Ishikawa (cell line): ENCODE measurements around the gene ZNF599.

Source experiments
- CEBPB ChIP-seq: IDR thresholded peaks from 2 replicates; pipeline ENCODE4 v1.6.1; 2012
- CREB1 ChIP-seq: IDR thresholded peaks from 2 replicates; pipeline ENCODE4 v1.6.1; 2012; ENCODE audit warnings: low read depth
- EGR1 ChIP-seq: IDR thresholded peaks from 2 replicates; pipeline ENCODE4 v1.6.1; 2012
- EP300 ChIP-seq: IDR thresholded peaks from 2 replicates; pipeline ENCODE4 v1.6.1; 2012; ENCODE audit warnings: borderline replicate concordance
- FOXM1 ChIP-seq: IDR thresholded peaks from 2 replicates; pipeline ENCODE4 v1.6.1; 2012; ENCODE audit warnings: low read depth, borderline replicate concordance
- NFIC ChIP-seq: IDR thresholded peaks from 2 replicates; pipeline ENCODE4 v1.6.1; 2012
- RAD21 ChIP-seq: IDR thresholded peaks from 2 replicates; pipeline ENCODE4 v1.6.1; 2012; ENCODE audit warnings: low read depth
- TAF1 ChIP-seq: IDR thresholded peaks from 2 replicates; pipeline ENCODE4 v1.6.1; 2012; ENCODE audit warnings: low read depth, mild to moderate bottlenecking
- TCF12 ChIP-seq: IDR thresholded peaks from 2 replicates; pipeline ENCODE4 v1.6.1; 2012; ENCODE audit warnings: low read depth
- TEAD4 ChIP-seq: IDR thresholded peaks from 2 replicates; pipeline ENCODE4 v1.6.1; 2012
- YY1 ChIP-seq: IDR thresholded peaks from 2 replicates; pipeline ENCODE4 v1.6.1; 2012; ENCODE audit warnings: low read depth
- ZBTB7A ChIP-seq: IDR thresholded peaks from 2 replicates; pipeline ENCODE4 v1.6.1; 2012; ENCODE audit warnings: low read depth
- TF ChIP-seq, protein P1 (sequence below): IDR thresholded peaks from 2 replicates; pipeline ENCODE4 v1.6.1; 2012; ENCODE audit warnings: low read depth, mild to moderate bottlenecking
- TF ChIP-seq, protein P2 (sequence below): IDR thresholded peaks from 2 replicates; pipeline ENCODE4 v1.6.1; 2012
- TF ChIP-seq, protein P3 (sequence below): IDR thresholded peaks from 2 replicates; pipeline ENCODE4 v1.6.1; 2012

Gene ZNF599

DNA sequence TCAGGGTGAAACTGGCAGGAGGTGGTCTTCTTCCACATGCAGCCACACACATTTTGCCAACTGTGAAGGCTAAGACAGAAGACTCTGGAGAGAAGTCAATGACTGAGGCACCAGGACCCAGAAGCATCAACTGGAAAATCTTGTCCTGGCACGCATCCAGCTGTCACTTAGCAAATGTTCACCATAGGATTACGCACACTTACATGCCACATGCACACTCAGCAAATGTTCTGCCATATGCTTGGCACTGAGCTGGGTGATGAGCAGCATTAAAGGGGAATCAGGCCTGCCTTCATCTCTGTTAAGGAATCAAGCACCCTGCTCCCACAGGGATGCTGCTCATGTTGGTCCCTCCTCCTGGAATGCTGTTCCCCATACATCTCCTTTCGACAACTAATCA lies 5.1 kb downstream of the ZNF599 start:
- TF ChIP-seq CREB1 = no peak

DNA sequence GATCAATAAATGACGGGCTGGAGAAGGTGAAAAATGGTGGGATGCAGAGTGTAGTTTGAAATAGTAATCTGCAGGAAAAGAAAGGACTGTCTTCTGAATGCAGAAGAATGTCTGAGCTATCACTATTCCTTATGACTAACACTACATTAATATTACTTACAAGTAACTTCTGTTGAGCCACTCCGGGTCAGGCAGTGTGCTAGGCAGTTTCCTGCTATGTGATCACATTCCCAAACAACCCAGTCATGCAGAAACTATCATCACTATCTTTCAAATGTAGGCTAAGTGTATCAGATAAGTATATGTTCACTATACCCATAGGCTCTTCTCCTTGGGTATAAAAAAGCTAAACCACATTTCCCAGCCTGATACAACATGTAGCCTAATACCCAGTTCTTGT lies 6.6 kb downstream of the ZNF599 start:
- TF ChIP-seq ZBTB7A (no peak), NFIC (no peak), CREB1 (no peak), FOXM1 (no peak), RAD21 (no peak), CEBPB (no peak), YY1 (no peak), TAF1 (no peak), EP300 (no peak), TEAD4 (no peak), EGR1 (no peak), TCF12 (no peak)
- TF ChIP-seq, protein P1, sequence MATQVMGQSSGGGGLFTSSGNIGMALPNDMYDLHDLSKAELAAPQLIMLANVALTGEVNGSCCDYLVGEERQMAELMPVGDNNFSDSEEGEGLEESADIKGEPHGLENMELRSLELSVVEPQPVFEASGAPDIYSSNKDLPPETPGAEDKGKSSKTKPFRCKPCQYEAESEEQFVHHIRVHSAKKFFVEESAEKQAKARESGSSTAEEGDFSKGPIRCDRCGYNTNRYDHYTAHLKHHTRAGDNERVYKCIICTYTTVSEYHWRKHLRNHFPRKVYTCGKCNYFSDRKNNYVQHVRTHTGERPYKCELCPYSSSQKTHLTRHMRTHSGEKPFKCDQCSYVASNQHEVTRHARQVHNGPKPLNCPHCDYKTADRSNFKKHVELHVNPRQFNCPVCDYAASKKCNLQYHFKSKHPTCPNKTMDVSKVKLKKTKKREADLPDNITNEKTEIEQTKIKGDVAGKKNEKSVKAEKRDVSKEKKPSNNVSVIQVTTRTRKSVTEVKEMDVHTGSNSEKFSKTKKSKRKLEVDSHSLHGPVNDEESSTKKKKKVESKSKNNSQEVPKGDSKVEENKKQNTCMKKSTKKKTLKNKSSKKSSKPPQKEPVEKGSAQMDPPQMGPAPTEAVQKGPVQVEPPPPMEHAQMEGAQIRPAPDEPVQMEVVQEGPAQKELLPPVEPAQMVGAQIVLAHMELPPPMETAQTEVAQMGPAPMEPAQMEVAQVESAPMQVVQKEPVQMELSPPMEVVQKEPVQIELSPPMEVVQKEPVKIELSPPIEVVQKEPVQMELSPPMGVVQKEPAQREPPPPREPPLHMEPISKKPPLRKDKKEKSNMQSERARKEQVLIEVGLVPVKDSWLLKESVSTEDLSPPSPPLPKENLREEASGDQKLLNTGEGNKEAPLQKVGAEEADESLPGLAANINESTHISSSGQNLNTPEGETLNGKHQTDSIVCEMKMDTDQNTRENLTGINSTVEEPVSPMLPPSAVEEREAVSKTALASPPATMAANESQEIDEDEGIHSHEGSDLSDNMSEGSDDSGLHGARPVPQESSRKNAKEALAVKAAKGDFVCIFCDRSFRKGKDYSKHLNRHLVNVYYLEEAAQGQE = no peak
- TF ChIP-seq, protein P2, sequence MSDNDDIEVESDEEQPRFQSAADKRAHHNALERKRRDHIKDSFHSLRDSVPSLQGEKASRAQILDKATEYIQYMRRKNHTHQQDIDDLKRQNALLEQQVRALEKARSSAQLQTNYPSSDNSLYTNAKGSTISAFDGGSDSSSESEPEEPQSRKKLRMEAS = no peak
- TF ChIP-seq, protein P3, sequence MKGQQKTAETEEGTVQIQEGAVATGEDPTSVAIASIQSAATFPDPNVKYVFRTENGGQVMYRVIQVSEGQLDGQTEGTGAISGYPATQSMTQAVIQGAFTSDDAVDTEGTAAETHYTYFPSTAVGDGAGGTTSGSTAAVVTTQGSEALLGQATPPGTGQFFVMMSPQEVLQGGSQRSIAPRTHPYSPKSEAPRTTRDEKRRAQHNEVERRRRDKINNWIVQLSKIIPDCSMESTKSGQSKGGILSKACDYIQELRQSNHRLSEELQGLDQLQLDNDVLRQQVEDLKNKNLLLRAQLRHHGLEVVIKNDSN = no peak

DNA sequence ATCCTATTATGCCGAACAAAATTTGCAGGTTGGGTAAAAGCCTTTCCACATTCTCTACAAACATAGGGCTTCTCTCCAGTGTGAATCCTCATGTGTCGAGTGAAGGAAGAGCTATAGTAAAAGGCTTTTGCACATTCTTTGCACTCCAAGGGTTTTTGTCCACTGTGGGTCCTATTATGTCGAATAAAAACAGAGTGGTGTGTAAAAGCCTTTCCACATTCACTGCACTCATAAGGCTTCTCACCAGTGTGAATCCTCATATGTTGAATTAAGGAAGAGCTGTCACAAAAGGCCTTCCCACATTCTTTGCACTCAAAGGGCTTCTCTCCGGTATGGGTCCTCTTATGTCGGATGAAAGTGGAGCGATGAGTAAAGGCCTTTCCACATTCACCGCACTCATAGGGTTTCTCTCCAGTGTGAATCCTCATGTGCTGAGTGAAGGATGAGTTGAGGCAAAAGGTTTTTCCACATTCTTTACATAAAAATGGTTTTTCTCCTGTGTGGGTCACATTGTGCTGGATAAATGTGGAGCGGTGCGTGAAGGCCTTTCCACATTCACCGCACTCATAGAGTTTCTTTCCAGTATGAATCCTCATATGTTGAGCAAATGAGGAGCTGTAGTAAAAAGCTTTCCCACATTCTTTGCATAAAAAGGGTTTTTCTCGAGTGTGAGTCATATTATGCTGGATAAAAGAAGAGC lies 13.6 kb downstream of the ZNF599 start:
- TF ChIP-seq TCF12 = no peak
- TF ChIP-seq EP300 = no peak
- TF ChIP-seq YY1 = no peak
- no peak for TF ChIP-seq FOXM1
- TF ChIP-seq, protein P1 = no peak
- TF ChIP-seq, protein P3 = no peak
- TF ChIP-seq NFIC = no peak
- TF ChIP-seq TEAD4 = no peak
- TF ChIP-seq TAF1 = no peak
- TF ChIP-seq CREB1 = no peak
- TF ChIP-seq, protein P2 = no peak
- TF ChIP-seq EGR1 = no peak
- no peak for TF ChIP-seq CEBPB
- TF ChIP-seq RAD21 = no peak
- TF ChIP-seq ZBTB7A = no peak

DNA sequence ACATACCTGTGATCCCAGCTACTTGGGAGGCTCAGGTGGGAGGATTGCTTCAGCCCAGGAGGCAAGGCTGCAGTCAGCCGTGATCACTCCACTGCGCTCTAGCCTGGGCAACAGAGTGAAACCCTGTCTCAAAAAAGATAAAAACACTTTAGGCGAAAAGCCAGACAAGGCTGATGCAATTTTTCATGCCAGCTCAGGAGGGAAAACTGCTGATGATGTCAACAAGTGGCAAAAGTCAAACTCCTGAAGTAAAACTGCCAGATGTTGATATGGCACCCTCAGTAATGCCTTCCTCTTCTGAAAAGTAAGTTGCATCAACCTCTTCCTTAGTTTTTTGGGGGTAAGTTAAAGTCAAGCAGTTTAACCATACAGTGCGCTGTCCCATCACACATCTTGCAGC lies 15.6 kb downstream of the ZNF599 start:
- no peak for TF ChIP-seq CEBPB

DNA sequence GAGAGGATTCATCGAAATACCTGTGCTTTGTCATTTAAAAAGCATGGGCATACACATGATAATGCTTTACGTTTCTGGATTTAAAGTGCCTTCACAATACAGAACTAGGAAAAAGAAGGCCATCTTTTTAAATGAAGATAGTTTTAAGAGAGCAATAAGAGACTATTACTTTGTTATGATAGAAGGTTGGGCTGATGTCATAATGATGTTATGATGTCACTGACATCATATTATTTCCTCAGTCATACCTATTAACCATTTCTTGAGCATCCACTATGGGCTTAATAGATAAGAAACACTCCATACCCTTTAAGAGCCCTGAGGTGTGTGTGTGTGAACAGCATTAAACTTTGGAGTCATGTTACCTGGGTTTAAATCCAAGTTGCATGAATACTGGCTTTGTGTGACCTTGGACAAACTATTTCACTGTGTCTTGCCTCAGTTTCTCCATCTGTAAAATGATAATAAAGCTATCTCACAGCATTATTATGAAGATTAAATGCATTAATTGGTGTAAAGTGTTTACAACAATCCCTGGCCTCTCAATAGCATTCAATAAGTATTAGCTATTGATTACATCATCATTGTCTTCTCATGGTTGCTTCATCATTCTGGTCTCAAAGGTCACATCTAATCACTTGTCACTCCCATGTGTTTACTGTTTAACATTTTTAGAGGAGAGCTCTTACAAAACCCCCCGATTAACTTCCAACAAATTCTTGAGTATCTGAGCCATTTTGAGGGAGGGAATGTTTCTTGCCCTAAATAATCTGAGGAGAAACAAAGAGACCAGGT lies 27.9 kb downstream of the ZNF599 start:
- TF ChIP-seq TCF12 (no peak), EGR1 (no peak), NFIC (no peak)

DNA sequence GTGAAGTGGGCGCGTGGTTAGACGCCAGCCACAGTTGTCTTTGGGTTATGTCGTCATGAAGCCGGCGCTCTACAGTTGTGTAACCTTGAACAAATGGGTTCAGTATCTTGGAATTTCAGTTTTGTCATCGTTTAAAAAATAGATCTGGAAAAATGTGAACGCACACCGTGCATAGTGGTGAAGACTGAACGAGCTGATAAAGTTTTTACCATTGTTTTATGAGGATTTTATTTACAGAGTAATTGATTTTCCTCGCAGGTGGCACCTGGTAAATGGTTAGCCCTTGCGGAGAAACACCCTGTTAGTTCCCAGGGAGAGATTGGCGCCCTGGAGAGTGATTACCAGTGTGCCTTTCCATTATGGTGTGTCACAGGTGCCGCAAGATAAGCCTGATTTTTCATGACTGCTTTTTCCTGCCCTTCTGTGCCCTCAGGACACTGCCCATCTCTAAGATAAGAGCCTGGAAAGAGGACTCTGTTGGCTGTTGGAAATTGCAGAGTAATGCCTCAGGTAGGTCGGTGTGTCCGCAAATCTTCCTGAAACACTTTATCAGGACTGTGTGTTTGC lies 38.4 kb downstream of the ZNF599 start:
- TF ChIP-seq EP300 (no peak), CREB1 (no peak)
